Left renal cortex interstitium (tissue), 4 donors: ENCODE measurements around the gene NUP43. TPM values are rescaled to one million over a fixed set of nuclear protein-coding genes. Genes with fewer than 3 reads are reported as not detected.
"Not testable (repeated sequence)": the region's sequence is repeated elsewhere in the genome, so short reads cannot be mapped to it uniquely, and the experiment has no call there.

Source experiments
- DNase-seq, 4 donors: peaks; one replicate each; pipeline ENCODE4 v3.0.0-alpha.2; 2013; ENCODE audit warnings: low read depth in 4 of 4, low spot score in 2 of 4, missing footprints in 1 of 4
- polyA plus RNA-seq, 4 donors: library from polyadenylated mRNA; unstranded; fragments of 120-200 nt; gene quantifications; one replicate each; pipeline ENCODE4 v1.2.1, GENCODE V29; 2013; ENCODE audit not compliant: insufficient read length in 4 of 4

Gene NUP43, protein sequence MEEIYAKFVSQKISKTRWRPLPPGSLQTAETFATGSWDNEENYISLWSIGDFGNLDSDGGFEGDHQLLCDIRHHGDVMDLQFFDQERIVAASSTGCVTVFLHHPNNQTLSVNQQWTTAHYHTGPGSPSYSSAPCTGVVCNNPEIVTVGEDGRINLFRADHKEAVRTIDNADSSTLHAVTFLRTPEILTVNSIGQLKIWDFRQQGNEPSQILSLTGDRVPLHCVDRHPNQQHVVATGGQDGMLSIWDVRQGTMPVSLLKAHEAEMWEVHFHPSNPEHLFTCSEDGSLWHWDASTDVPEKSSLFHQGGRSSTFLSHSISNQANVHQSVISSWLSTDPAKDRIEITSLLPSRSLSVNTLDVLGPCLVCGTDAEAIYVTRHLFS
- polyA plus RNA-seq: 10 to 100 TPM; 36.0 to 53.4 (median 43.3) TPM

DNA sequence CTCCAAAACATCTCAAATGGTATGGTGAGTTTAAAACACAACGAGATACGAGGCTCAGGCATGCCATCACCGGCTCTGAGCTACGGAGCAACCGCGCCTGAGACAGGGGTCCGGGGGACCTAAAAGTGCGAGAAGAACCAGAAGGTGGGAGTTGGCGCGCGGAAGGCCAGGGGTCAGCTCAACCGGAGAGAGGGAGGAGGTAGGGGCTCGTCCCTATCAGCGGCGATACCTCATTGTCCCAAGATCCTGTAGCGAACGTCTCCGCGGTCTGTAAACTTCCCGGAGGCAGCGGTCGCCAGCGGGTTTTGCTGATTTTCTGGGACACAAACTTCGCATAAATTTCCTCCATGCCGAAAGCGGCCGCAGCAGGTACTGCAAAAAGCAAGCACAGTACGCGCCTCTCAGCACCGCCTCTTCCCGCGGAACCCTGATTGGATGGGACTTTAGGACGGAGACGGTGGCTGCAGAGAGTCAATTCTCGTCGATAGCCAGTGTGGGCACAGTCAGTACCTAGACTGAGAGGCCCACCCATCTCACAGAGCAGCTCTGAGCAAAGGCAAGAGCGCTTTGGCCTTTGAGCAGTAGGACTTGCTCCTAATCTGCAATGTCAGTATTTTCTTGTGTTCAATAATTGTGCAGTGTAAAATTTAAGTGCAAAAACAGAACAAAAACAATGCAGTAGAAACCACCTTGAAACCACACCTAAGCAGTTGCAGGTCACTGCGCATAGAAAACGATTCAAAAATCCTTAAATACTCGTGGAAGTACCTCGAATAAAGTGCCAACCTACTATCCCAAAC, at the start of gene NUP43:
TSS of gene NUP43 (minus strand) at position 383 of the 800 bp plus-strand sequence. CDS start at position 349, 34 bp downstream.
- DNase-seq: peak; percentile 85 to 95 (median 87)

DNA sequence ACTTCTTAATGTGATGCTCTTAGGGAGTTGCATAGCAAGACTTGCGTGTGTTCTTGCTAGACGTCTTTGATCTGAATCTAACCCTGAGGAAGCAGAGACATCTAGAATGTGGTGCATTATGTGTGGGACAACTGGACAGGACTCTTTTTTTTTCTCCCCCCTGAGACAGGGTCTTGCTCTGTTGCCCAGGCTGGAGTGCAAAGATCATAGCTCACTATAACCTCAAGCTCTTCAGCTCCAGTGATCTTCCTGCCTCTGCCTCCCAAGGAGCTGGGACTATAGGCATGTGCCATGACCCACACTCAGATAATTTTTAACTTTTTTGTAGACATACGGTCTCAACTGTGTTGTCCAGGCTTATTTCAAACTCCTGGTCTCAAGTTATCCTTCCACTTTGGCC, 37.2 kb upstream of the NUP43 start:
- DNase-seq: no peak

DNA sequence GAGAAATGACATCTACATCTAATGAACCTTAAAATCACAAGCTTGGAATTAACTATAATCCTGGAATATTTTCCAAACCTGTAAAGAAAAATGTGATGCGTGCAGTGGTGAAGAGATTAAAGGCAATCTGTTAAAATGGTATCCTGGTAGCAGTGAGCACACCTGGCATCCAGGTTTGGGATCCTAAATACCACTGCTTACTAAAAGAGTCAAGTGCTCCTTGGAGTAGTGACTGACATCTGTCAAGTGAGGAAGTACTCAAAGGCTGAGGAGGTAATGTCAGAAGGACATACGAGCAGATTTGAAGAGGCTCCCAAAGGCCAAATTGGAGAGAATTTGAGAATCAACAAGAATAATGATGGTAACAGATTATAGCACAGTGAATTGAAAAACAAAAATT, 36.0 kb upstream of the NUP43 start:
- DNase-seq: no peak

DNA sequence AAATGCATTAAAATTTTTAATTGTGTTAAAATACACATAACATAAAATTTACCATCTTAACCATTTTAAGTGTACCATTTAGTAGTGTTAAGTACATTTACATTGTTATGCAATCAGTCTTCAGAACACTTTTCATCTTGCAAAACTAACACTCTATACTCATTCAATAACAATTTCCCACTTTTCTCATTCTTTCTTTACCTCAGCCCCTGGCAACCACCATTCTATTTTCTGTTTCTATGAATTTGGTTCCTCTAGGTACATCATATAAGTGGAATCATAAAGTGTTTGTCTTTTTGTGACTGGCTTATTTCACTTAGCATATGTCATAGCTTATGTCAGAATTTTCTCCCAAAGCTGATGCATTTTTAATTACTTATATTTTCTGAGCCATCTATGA, 35.4 kb upstream of the NUP43 start:
- no peak for DNase-seq

DNA sequence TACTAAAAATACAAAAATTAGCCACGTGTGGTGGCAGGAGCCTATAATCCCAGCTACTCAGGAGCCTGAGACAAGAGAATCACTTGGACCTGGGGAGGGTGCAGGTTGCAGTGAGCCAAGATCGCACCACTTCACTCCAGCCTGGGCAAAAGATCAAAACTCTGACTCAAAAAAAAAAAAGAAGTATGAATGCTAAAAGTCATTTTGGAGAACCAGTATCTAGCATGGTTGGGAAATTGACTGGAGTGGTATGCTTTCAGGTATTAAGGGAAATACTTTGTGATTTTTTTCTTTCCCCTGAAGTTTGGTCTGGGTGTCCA, 33.3 kb upstream of the NUP43 start:
- DNase-seq: no peak

DNA sequence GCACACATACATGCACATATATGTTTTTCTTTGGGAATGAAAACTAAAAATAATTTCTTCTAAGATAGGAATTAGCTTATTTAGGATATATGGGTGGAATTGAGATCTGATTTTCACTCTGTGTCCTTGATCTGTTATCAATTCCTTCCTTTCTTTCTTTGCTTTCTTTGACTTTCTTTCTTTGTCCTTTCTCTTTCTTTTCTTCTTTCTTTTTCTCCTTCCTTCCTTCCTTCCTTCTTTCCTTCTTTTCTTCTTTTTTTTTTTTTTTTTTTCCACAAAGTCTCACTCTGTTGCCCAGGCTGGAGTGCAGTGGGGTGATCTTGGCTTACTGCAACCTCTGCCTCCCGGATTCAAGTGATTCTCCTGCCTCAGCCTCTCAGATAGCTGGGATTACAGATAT, 31.3 kb upstream of the NUP43 start:
- DNase-seq: no peak

DNA sequence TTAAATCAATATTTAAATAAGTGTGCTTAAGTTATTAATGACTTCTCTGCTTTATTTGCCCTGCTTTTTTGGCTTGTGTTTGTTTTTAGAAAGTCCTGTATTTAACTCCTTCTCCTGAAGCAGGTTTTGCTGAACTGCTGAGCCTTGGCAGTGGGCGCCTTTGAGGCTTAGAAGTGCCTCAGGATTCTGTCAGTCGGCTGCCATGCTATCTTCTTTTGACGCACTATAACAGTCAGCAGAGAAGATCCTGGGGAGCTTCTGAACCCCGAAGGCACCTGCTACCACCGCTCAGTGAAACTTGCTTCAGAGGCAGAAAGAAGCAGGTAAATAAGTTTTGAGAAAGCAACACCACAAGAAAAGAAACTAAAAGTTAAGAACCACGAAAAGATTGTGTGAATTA, 25.6 kb upstream of the NUP43 start:
- no peak for DNase-seq

DNA sequence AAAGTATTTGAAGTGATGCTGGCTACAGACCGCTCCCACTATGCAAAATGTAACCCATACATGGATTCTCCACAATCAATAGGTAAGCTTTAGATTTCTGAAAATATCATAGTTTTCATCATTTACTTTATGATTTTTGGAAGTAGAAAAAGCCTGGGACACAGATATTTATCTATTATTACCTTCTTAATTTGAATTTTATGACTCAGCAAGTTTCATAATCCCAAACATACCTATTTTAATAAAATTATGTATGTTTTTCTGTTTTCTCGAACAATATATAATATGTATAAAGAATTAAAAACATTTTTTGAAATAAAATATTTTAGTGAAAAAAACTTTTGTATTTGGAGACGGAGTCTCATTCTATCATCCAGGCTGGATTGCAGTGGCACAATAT, 24.9 kb upstream of the NUP43 start:
- DNase-seq: no peak

DNA sequence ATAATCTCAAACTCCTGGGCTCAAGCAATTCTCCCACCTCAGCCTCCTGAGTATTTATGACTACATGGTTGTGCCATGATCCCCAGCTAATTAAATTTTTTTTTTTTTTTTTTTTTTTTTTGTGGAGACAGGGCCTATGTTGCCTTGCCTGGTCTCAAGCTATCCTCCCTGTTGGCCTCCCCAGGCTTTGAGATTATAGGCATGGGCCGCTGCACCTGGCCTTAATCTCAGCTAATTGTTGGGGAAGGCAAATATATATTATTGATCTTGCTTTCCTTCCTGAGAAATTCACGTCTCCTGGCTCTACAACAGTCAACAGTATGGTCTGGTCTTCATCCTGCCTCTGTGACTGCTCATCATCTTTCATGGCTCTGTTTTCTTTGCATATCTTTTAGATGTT, 23.3 kb upstream of the NUP43 start:
- no peak for DNase-seq

DNA sequence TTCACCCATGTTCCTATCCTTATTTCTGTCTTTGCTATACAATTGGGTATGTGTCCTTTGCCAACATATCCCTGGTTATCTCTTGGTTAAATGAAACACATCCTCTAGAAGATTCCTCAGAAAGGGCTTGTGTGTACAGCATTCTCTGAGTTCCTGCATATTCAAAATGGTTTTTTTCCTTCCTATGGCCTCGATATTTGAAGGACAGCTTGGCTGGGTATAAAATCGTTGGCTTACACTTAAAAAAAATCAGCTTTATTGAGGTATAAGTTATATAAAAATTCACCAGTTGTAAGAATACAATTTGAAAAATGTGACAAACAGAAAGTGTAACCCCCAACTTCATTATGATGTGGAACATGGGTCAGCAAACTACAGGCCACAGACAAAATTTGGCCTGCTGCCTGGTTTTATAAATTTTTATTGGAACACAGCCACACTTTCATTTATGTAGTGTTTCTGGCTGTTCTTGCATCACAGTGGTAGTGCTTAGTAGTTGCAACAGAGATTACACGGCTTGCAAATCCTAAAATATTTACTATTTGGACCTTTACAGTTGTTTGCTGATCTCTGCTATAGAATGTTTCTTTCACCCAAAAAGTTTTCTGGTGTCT, 19.9 kb upstream of the NUP43 start:
- DNase-seq: no peak

DNA sequence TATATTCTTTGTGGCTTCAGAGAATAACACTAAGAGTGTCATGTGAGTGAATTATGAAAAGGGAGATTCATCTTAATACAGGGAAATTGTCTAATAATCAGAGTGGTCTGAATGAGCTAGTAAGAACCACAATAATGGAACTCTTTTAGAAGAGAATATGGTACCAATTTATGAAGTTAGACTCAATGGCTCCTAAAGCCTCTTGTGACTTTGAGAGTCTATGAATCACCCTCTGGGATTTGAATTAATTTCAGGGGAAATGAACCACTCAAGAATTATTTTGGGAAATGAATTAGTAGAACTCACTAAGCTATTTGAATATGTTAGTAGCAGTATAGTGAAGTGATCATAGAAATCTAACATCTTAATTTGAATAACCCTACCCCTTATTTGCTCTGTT, 17.5 kb upstream of the NUP43 start:
- DNase-seq: no peak

DNA sequence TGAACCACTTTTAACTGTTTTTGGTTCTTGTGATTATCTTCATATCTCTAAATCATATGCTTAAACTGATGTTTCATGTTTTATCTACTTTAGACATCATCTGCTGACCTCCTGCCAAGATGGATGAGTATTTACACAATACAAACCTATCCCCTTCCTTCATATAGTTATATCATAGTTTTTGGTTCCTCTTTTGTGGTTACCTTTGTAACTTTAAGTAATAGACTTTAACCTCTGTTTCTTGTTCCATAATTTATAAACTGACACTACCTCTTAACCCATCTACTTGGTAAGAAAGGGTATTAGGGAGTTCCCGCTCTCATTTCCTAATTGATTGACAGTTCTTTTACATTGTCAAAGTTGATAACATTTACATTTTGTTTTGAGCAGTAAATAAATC, 15.1 kb upstream of the NUP43 start:
- DNase-seq: no peak

DNA sequence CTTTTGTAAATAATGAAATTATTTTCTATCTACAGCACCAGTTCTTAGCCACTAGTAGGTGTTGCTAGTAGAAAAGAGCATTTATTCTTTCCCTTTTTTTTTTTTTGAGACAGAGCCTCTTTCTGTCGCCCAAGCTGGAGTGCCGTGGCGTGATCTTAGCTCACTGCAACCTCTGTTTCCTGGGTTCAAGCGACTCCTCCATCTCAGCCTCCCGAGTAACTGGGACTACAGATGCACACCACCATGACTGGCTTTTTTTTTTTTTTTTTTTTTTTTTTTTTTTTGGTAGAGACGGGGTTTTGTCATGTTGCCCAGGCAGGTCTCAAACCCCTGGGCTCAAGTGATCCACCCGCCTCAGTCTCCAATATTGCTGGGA, 9.9 kb upstream of the NUP43 start:
- no peak for DNase-seq

DNA sequence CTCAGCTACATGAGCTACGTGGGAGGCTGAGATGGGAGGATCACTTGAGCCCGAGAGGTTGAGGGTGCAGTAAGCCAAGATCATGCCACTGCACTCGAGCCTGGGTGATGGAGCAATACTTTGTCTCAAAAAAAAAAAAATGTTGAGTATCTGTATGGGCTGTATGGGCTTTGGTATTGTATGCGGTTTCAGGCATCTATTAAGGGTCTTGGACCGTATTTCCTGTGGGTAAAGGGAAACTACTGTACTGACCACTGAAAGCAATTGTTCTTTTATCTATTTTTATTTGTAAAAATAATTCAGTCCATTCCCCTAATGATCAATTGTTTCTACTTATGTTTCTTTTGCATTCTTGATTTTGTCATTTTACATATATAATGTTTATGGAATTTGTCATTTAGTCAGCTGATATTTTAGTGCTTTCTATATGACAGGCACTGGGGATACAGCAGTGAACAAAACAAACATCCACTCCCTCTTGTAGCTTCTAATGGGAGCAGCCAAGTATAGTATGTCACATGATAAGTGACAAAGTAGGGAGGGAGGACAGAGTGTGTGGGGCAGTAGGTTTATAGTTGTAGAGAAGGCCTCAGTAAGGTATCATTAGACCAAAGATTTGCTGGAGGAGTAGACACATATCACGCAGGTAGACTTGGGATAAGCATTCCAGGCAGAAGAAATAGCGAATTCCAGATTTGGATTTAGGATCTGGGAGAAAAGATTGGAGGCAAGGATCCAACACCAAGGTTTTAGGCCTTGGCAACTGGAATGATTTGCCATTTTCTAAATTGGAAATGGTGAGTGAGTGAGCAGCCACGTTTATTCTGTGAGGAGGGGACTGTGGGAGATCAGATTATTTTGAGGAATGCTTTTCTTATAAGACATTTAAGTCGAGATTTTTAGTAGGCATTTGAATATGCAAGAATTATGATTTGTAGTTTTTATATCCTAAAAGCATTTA, 9.3 kb upstream of the NUP43 start:
- DNase-seq: peak in 1 of 4 donors; percentile 4

DNA sequence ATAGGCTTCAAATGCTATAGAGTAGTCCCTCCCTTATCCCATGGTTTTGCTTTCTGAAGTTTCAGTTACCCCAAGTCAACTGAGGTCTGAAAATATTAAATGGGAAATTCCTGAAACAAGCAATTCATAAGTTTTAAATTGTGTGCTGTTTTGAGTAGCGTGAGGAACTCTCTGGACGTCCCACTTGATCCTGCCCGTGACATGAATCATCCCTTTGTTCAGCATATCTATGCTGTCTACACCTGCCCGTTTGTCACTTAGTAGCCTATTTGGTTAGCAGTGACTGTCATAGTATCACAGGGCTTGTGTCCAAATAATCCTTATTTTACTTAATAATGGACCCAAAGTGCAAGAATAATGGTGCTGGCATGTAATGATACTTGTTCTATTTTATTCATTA, 8.2 kb upstream of the NUP43 start:
- DNase-seq: no peak

DNA sequence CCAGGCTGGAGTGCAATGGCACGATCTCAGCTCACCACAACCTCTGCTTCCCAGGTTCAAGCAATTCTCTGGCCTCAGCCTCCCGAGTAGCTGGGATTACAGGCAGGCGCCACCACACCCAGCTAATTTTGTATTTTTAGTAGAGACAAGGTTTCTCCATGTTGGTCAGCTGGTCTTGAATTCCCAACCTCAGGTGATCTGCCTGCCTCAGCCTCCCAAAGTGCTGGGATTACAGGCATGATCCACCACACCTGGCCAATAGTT, 7.0 kb upstream of the NUP43 start:
- not testable (repeated sequence) for DNase-seq

DNA sequence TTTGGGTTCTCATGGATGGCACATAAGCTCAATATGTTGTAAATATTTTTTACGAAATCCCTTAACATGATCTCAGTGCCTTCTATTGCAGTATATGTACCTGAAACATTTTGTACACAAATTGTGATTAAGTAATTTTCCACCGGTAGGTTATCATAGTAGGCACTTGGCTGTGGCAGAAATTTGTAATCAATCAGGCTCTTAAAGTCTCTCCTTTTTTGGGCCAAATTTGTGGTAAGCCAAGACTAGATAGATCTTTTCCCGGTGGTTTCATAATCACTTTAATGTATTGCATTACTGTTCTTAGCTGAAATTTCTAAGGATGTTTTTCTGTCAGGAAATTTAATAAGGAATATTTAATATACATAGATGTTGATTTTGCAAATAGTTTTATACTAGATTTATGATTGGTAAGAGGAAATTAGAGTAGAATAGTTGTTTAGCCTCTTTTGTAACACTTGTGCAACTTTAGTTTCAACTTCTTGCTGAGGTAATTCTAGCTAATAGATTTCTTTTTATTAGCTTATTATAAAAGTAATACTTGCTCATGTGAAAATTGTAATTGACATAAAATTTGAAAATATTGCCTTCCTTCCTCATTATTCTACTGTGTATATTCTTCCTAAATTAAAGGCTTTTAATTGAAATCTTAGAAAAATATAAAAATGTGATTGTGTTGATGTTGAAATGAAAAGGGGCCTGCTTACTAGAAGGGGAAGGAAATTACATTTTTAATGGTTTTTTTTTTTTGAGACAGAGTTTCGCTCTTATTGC, 6.5 kb upstream of the NUP43 start:
- DNase-seq: no peak

DNA sequence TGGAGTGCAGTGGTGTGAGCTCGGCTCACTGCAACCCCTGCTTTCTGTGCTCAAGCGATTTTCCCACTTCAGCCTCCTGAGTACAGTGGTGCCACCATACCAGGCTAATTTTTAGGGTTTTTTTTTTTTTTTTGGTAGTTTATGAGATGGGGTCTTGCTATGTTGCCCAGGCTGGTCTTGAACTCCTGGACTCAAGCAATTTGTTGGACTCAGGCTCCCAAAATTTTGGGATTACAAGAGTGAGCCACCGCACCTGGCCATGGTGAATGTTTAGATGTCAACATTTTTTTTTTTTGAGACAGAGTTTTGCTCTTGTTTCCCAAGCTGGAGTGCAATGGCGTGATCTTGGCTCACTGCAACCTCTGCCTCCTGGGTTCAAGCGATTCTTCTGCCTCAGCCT, 5.6 kb upstream of the NUP43 start:
- DNase-seq: not testable (repeated sequence)

DNA sequence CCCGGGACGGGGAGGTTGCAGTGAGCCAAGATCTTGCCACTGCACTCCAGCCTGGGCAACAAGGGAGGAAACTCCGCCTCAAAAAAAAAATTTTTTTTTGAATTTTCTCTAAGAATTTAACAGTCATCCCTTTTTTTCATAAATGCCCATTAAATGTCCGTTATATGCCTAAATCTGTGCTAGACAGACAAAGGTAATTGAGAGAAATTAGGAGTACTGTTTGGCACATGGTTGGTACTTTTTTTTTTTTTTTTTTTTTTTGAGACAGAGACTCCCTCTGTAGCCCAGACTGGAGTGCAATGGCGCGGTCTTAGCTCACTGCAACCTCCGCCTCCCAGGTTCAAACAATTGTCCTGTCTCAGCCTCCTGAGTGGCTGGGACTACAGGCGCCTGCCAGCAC, 4.9 kb upstream of the NUP43 start:
- no peak for DNase-seq

DNA sequence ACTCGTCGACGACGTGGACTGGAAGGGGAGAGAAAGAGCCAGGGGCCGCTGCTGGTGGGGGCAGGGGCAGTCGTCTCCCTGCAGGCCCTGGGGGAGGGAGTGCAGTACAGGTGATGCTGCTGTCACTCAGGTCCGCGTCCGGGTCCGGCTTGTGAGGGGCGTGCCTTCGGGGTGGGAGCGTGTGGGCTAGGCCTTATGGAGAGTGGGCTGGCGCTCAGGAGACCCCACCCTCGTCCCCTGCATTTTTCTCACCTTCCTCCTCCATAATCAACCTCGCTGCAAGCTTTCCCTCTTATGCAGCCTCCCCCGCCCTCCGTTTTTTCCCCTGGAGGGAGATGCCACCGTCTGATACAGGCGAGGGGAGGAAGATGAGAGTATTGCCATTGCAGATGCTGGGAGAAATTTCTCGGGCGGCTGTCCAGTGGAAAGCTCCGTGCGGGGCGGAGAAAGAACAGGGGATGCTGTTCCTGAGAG, 3.8 kb upstream of the NUP43 start:
- peak in 3 of 4 donors; percentile 44 to 52 (median 48) for DNase-seq
